A673 (cell line): ENCODE data around the gene TNS3.

ENCODE experiments used
- CTCF ChIP-seq: fragments of 300-800, 200-600 bp; sonication (generic); conservative IDR thresholded peaks from 2 replicates; pipeline ENCODE4 v1.5.1; 2017; ENCODE audit warnings: low read depth, mild to moderate bottlenecking, antibody characterized with exemption, low read length, moderate library complexity, mixed read lengths
- EZH2 ChIP-seq: fragments of 200-600 bp; sonication (generic); IDR thresholded peaks from 2 replicates; pipeline ENCODE4 v1.6.1; 2017; ENCODE audit warnings: borderline replicate concordance, low read depth, mild to moderate bottlenecking, mixed read lengths, antibody characterized with exemption, low read length; ENCODE audit not compliant: poor library complexity, severe bottlenecking

- no peak for TF ChIP-seq CTCF
- TF ChIP-seq EZH2: no peak
These were observed 29.2 kb upstream of the TNS3 start for GRCh38 chr7:47611045-47611511.
